K562 (cell line): ENCODE data around the gene CFAP73. TPM values are rescaled to one million over a fixed set of nuclear protein-coding genes. Genes with fewer than 3 reads are reported as not detected.
A peak's percentile ranks its signal among the peaks of the same experiment; 100 is the strongest.

Experiments
- EGR1 ChIP-seq: fragments of 450-650 bp; conservative IDR thresholded peaks from 2 replicates; pipeline ENCODE4 v1.6.1; 2017; ENCODE audit warnings: mild to moderate bottlenecking
- EHMT2 ChIP-seq: fragments of 450-650 bp; IDR thresholded peaks from 2 replicates; pipeline ENCODE4 v1.6.1; 2018; ENCODE audit warnings: antibody characterized with exemption
- HIVEP1 ChIP-seq: fragments of 250-450 bp; sonication (Bioruptor Pico); IDR thresholded peaks from 2 replicates; pipeline ENCODE4 v1.4.0; 2020; ENCODE audit warnings: mild to moderate bottlenecking
- JUNB ChIP-seq: fragments of 450-650 bp; formaldehyde crosslinking; conservative IDR thresholded peaks from 2 replicates; pipeline ENCODE4 v1.4.0; 2020; ENCODE audit warnings: mild to moderate bottlenecking
- KLF1 ChIP-seq: fragments of 450-650 bp; IDR thresholded peaks from 2 replicates; pipeline ENCODE4 v1.6.1; 2016; ENCODE audit warnings: missing genetic modification characterization, missing compliant biosample characterization
- LEF1 ChIP-seq: fragments of 450-650 bp; IDR thresholded peaks from 2 replicates; pipeline ENCODE4 v1.6.1; 2016; ENCODE audit warnings: mild to moderate bottlenecking
- PURB ChIP-seq: sonication (generic); formaldehyde crosslinking; IDR thresholded peaks from 2 replicates; pipeline ENCODE4 v1.9.0; 2021; ENCODE audit warnings: low read depth, mild to moderate bottlenecking, missing genetic modification reagents
- RBM15 ChIP-seq: fragments of 200-400 bp; formaldehyde crosslinking; IDR thresholded peaks from 2 replicates; pipeline ENCODE4 v1.6.1; 2018; ENCODE audit warnings: mild to moderate bottlenecking, low read length, moderate library complexity; ENCODE audit not compliant: insufficient read depth
- WHSC1 ChIP-seq: IDR thresholded peaks from one replicate; pipeline ENCODE4 v1.6.1; 2012; ENCODE audit warnings: low read length, control low read depth, inconsistent platforms
- ZNF707 ChIP-seq: fragments of 250-450 bp; sonication (Bioruptor Pico); conservative IDR thresholded peaks from 2 replicates; pipeline ENCODE4 v1.8.0; 2022; ENCODE audit warnings: inconsistent platforms, mild to moderate bottlenecking, moderate library complexity
- polyA plus RNA-seq, 8 experiments: library from polyadenylated mRNA; depleted of rRNA in 4 of 8; stranded (reverse) in 5 of 8; unstranded in 3 of 8; fragments of >200 nt; fragmentation: Nextera tagmentation in 2 of 8; fragmentation: Illumina TruSeq in 1 of 8; extraction: Ambion mirVana in 2 of 8; extraction: Trizol in 1 of 8; gene quantifications; 2 replicates each; pipeline versions ENCODE4 v1.2.1 to v1.2.3, GENCODE V29; 2011 to 2014; ENCODE audit warnings: inconsistent platforms in 1 of 8, missing spikeins in 1 of 8
- total RNA-seq, 7 experiments: library from RNA; depleted of rRNA in 6 of 7; stranded (reverse); fragments of >200 nt in 6 of 7; fragmentation: Illumina TruSeq in 2 of 7; extraction: Trizol in 2 of 7; gene quantifications; 2 replicates each; pipeline versions ENCODE4 v1.2.1 to v1.2.3, GENCODE V29; 2011 to 2021; ENCODE audit warnings: low replicate concordance in 1 of 7
- TF ChIP-seq, protein P1 (sequence below): sonication (generic); formaldehyde crosslinking; IDR thresholded peaks from 2 replicates; pipeline ENCODE4 v1.8.0; 2023; ENCODE audit warnings: mild to moderate bottlenecking, missing genetic modification reagents
- TF ChIP-seq, protein P2 (sequence below): fragments of 250-450 bp; sonication (Bioruptor Pico); IDR thresholded peaks from 2 replicates; pipeline ENCODE4 v1.9.0; 2021; ENCODE audit warnings: mild to moderate bottlenecking
- TF ChIP-seq, protein P3 (sequence below): fragments of 450-650 bp; IDR thresholded peaks from 2 replicates; pipeline ENCODE4 v1.7.1; 2018; ENCODE audit warnings: mild to moderate bottlenecking, low read depth; ENCODE audit not compliant: partially characterized antibody
- TF ChIP-seq, protein P4 (sequence below): sonication (generic); formaldehyde crosslinking; IDR thresholded peaks from 2 replicates; pipeline ENCODE4 v1.8.1; 2022; ENCODE audit warnings: missing genetic modification reagents
- TF ChIP-seq, protein P5 (sequence below), 2 experiments: fragments of 450-650 bp in 1 of 2; IDR thresholded peaks; 2 replicates each; pipeline ENCODE4 v1.6.1; 2011 to 2017; ENCODE audit warnings: low read depth in 2 of 2, antibody characterized with exemption in 1 of 2, borderline replicate concordance in 1 of 2, low read length in 1 of 2, mild to moderate bottlenecking in 1 of 2, mixed read lengths in 1 of 2; ENCODE audit not compliant: control insufficient read depth in 1 of 2
- TF ChIP-seq, protein P6 (sequence below): fragments of 450-650 bp; IDR thresholded peaks from 2 replicates; pipeline ENCODE4 v1.6.1; 2016; ENCODE audit warnings: low read depth, mild to moderate bottlenecking, moderate library complexity

Gene CFAP73
- total and polyA plus RNA-seq, 9 of the 15 experiments (the other 6 are each of a cell fraction or from before 2014, with no cell fraction given) = not detected

DNA sequence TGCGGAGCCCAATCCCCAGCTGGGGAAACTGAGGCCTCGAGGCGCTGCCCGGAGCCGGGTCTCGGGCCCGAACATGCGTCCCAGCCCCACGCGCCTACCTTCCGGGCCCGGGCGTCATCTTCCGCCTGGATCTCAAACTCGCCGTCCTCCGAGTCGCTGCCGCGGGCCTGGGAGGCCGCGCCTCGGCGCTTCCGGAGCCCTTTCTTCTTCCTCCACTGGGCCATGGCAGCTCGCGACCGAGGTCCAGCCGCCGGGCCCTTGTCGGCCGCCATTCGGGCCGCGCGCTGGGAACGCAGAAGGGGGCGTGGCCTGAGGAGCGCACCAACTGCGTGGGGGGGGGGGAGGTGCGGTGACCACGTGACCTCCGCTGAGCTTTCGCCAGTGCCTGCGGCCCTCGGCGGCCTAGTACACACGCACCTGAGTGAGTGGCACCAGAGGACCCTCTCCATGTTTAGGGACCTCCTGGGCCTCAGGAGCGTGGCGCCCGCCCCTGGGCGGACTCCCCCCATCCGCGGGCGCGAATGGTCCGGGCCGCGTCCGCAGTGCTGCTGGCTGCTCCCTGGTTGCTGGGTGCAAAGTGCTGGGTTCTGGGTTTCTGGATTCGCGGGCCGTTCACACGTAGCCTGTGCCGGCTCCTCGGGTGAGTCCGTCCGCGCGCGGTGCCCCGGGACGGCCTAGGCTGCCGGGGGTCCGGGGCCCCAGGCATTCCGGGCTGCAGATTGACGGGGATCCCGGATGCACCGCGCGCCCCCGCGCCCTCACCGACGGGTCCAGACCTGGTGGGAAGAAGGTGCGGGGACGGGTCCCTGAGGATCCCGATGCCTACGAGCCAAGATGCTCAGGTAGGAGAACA, 35.9 kb downstream of the CFAP73 start, which contains the start of the genes DDX54 and RITA1 (continued):
- TF ChIP-seq, protein P1, sequence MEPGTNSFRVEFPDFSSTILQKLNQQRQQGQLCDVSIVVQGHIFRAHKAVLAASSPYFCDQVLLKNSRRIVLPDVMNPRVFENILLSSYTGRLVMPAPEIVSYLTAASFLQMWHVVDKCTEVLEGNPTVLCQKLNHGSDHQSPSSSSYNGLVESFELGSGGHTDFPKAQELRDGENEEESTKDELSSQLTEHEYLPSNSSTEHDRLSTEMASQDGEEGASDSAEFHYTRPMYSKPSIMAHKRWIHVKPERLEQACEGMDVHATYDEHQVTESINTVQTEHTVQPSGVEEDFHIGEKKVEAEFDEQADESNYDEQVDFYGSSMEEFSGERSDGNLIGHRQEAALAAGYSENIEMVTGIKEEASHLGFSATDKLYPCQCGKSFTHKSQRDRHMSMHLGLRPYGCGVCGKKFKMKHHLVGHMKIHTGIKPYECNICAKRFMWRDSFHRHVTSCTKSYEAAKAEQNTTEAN = no peak
- TF ChIP-seq RBM15 (no peak), PURB (CRISPR knock-in tag) (no peak), JUNB (CRISPR knock-in tag) (no peak), KLF1 (no peak), HIVEP1 (CRISPR knock-in tag) (no peak), EGR1 (peak; percentile 69; the same call in 1 of the 2 replicates), WHSC1 (no peak), EHMT2 (no peak), ZNF707 (CRISPR knock-in tag) (no peak), LEF1 (no peak)
- TF ChIP-seq, protein P2, sequence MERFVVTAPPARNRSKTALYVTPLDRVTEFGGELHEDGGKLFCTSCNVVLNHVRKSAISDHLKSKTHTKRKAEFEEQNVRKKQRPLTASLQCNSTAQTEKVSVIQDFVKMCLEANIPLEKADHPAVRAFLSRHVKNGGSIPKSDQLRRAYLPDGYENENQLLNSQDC = no peak
- TF ChIP-seq, protein P3, sequence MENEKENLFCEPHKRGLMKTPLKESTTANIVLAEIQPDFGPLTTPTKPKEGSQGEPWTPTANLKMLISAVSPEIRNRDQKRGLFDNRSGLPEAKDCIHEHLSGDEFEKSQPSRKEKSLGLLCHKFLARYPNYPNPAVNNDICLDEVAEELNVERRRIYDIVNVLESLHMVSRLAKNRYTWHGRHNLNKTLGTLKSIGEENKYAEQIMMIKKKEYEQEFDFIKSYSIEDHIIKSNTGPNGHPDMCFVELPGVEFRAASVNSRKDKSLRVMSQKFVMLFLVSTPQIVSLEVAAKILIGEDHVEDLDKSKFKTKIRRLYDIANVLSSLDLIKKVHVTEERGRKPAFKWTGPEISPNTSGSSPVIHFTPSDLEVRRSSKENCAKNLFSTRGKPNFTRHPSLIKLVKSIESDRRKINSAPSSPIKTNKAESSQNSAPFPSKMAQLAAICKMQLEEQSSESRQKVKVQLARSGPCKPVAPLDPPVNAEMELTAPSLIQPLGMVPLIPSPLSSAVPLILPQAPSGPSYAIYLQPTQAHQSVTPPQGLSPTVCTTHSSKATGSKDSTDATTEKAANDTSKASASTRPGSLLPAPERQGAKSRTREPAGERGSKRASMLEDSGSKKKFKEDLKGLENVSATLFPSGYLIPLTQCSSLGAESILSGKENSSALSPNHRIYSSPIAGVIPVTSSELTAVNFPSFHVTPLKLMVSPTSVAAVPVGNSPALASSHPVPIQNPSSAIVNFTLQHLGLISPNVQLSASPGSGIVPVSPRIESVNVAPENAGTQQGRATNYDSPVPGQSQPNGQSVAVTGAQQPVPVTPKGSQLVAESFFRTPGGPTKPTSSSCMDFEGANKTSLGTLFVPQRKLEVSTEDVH = no peak
- TF ChIP-seq, protein P4, sequence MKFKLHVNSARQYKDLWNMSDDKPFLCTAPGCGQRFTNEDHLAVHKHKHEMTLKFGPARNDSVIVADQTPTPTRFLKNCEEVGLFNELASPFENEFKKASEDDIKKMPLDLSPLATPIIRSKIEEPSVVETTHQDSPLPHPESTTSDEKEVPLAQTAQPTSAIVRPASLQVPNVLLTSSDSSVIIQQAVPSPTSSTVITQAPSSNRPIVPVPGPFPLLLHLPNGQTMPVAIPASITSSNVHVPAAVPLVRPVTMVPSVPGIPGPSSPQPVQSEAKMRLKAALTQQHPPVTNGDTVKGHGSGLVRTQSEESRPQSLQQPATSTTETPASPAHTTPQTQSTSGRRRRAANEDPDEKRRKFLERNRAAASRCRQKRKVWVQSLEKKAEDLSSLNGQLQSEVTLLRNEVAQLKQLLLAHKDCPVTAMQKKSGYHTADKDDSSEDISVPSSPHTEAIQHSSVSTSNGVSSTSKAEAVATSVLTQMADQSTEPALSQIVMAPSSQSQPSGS (CRISPR knock-in tag) = no peak
- TF ChIP-seq, protein P5, sequence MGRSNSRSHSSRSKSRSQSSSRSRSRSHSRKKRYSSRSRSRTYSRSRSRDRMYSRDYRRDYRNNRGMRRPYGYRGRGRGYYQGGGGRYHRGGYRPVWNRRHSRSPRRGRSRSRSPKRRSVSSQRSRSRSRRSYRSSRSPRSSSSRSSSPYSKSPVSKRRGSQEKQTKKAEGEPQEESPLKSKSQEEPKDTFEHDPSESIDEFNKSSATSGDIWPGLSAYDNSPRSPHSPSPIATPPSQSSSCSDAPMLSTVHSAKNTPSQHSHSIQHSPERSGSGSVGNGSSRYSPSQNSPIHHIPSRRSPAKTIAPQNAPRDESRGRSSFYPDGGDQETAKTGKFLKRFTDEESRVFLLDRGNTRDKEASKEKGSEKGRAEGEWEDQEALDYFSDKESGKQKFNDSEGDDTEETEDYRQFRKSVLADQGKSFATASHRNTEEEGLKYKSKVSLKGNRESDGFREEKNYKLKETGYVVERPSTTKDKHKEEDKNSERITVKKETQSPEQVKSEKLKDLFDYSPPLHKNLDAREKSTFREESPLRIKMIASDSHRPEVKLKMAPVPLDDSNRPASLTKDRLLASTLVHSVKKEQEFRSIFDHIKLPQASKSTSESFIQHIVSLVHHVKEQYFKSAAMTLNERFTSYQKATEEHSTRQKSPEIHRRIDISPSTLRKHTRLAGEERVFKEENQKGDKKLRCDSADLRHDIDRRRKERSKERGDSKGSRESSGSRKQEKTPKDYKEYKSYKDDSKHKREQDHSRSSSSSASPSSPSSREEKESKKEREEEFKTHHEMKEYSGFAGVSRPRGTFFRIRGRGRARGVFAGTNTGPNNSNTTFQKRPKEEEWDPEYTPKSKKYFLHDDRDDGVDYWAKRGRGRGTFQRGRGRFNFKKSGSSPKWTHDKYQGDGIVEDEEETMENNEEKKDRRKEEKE (IDR thresholded peaks at IDR 0.05; ENCODE audit: borderline replicate concordance in 1 of 2, control insufficient read depth in 1 of 2, low read depth in 2 of 2, low read length in 1 of 2) = peak in 1 of 2 experiments; percentile 95; a peak in 2 of 4 replicates
- TF ChIP-seq, protein P6, sequence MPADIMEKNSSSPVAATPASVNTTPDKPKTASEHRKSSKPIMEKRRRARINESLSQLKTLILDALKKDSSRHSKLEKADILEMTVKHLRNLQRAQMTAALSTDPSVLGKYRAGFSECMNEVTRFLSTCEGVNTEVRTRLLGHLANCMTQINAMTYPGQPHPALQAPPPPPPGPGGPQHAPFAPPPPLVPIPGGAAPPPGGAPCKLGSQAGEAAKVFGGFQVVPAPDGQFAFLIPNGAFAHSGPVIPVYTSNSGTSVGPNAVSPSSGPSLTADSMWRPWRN = no peak
